ENCODE results near the gene C2CD4B. TPM values are rescaled to one million over a fixed set of nuclear protein-coding genes. Genes with fewer than 3 reads are reported as not detected.

The C2CD4B gene
- total RNA-seq, 2 experiments from 2014 or later = 0.16 to 0.20 TPM

- peak in 2 of 14 experiments; percentile 24 to 27 for DNase-seq
- H3K9me3 Mint-ChIP-seq = no peaks in the 10 kb centered on the region
- H3K27ac Mint-ChIP-seq = peak overlapping the region; percentile 83
- no peak overlapping the region for H3K4me3 ChIP-seq (ENCODE audit: low read length)
- H3K27me3 Mint-ChIP-seq = no peaks in the 10 kb centered on the region
- no peaks in the 10 kb centered on the region for H3K27me3 ChIP-seq (ENCODE audit: control insufficient read depth in 1 of 2, insufficient read depth in 2 of 2, low read length in 2 of 2)
- no peak for ATAC-seq (ENCODE audit: poor library complexity)
- intact Hi-C loops (cut with DNase I, micrococcal nuclease) = no loop called here
- H3K4me1 ChIP-seq (ENCODE audit: insufficient read depth, low read length) = peaks cover 36% of the 10 kb centered on the region
- H3K9me3 ChIP-seq (ENCODE audit: control insufficient read depth in 1 of 2, insufficient read depth in 1 of 2, low read length in 2 of 2) = no peaks in the 10 kb centered on the region
- H3K36me3 ChIP-seq (ENCODE audit: insufficient read depth, low read length) = no peaks in the 10 kb centered on the region
- H3K4me3 Mint-ChIP-seq = no peak overlapping the region
- H3K4me1 Mint-ChIP-seq (ENCODE audit: low read depth) = peaks cover 76% of the 10 kb centered on the region
- peak overlapping the region in 1 of 2 donors; percentile 58 for H3K27ac ChIP-seq (ENCODE audit: low read depth in 1 of 2, low read length in 2 of 2)
- ChIA-PET POLR2A (interaction anchor here (0.8 kb wide), 1 partner anchor 33 kb away, joined by 3 read pairs; no protein-coding TSS in a partner anchor), CTCF (interaction anchor here (0.7 kb wide), 1 partner anchor 17 kb away, joined by 3 read pairs; no protein-coding TSS in a partner anchor)
- TF ChIP-seq CTCF (IDR thresholded peaks at IDR 0.05) = no peak
- no peaks in the 10 kb centered on the region for H3K36me3 Mint-ChIP-seq (ENCODE audit: low read depth)
Measured at GRCh38 chr15:62124973-62125303, 40.1 kb downstream of the C2CD4B start.

GRCh38 chr15:62124176-62124972, 40.7 kb downstream of the C2CD4B start:
- H3K27ac Mint-ChIP-seq = peak overlapping the region; percentile 83
- Histone ChIP-seq H3K27me3 (ENCODE audit: control insufficient read depth in 1 of 2, insufficient read depth in 2 of 2, low read length in 2 of 2) (no peaks in the 10 kb centered on the region), H3K27ac (ENCODE audit: low read depth in 1 of 2, low read length in 2 of 2) (peak overlapping the region in 1 of 2 donors; percentile 58), H3K4me1 (ENCODE audit: insufficient read depth, low read length) (peaks cover 40% of the 10 kb centered on the region), H3K9me3 (ENCODE audit: control insufficient read depth in 1 of 2, insufficient read depth in 1 of 2, low read length in 2 of 2) (no peaks in the 10 kb centered on the region), H3K4me3 (ENCODE audit: low read length) (no peak overlapping the region), H3K36me3 (ENCODE audit: insufficient read depth, low read length) (no peaks in the 10 kb centered on the region)
- ChIA-PET CTCF (interaction anchor here (0.7 kb wide), 1 partner anchor 17 kb away, joined by 3 read pairs; no protein-coding TSS in a partner anchor), POLR2A (interaction anchor here (0.8 kb wide), 1 partner anchor 34 kb away, joined by 3 read pairs; no protein-coding TSS in a partner anchor)
- H3K4me1 Mint-ChIP-seq (ENCODE audit: low read depth) = peaks cover 80% of the 10 kb centered on the region
- H3K36me3 Mint-ChIP-seq (ENCODE audit: low read depth) = no peaks in the 10 kb centered on the region
- H3K27me3 Mint-ChIP-seq = no peaks in the 10 kb centered on the region
- no peak for TF ChIP-seq CTCF (IDR thresholded peaks at IDR 0.05)
- ATAC-seq (ENCODE audit: poor library complexity) (peak; percentile 28), DNase-seq (peak in 3 of 14 experiments; percentile 21 to 46 (median 25))
- intact Hi-C loops (cut with DNase I, micrococcal nuclease) = no loop called here
- no peaks in the 10 kb centered on the region for H3K9me3 Mint-ChIP-seq
- peak overlapping the region; percentile 3 for H3K4me3 Mint-ChIP-seq

GRCh38 chr15:62122249-62122648, 42.8 kb downstream of the C2CD4B start:
- DNase-seq (peak in 4 of 14 experiments; percentile 8 to 71 (median 66)), ATAC-seq (ENCODE audit: poor library complexity) (peak; percentile 50)
- no peaks in the 10 kb centered on the region for H3K27me3 Mint-ChIP-seq
- H3K4me3 ChIP-seq (ENCODE audit: low read length) = no peak overlapping the region
- no peaks in the 10 kb centered on the region for H3K9me3 ChIP-seq (ENCODE audit: control insufficient read depth in 1 of 2, insufficient read depth in 1 of 2, low read length in 2 of 2)
- peaks cover 41% of the 10 kb centered on the region for H3K4me1 ChIP-seq (ENCODE audit: insufficient read depth, low read length)
- no peaks in the 10 kb centered on the region for H3K36me3 Mint-ChIP-seq (ENCODE audit: low read depth)
- H3K4me3 Mint-ChIP-seq = no peak overlapping the region
- intact Hi-C loops (cut with DNase I, micrococcal nuclease) = no loop called here
- peaks cover 75% of the 10 kb centered on the region for H3K4me1 Mint-ChIP-seq (ENCODE audit: low read depth)
- H3K27me3 ChIP-seq (ENCODE audit: control insufficient read depth in 1 of 2, insufficient read depth in 2 of 2, low read length in 2 of 2) = no peaks in the 10 kb centered on the region
- peak overlapping the region in 1 of 2 donors; percentile 77 for H3K27ac ChIP-seq (ENCODE audit: low read depth in 1 of 2, low read length in 2 of 2)
- no peak for TF ChIP-seq CTCF (IDR thresholded peaks at IDR 0.05)
- POLR2A ChIA-PET = interaction anchor here (1.4 kb wide), 1 partner anchor 62 kb away, joined by 5 read pairs; the partner anchor contains the start of gene VPS13C
- CTCF ChIA-PET = no interaction called here
- peak overlapping the region; percentile 83 for H3K27ac Mint-ChIP-seq
- no peaks in the 10 kb centered on the region for H3K36me3 ChIP-seq (ENCODE audit: insufficient read depth, low read length)
- no peaks in the 10 kb centered on the region for H3K9me3 Mint-ChIP-seq
